CD14-positive monocyte (primary cell): ENCODE data around the gene SLC40A1. TPM values are rescaled to one million over a fixed set of nuclear protein-coding genes. Genes with fewer than 3 reads are reported as not detected.

Experiments used
- DNase-seq, 3 donors: peaks; one replicate each; pipeline ENCODE4 v3.0.0-alpha.2; 2011 to 2022
- H2AFZ ChIP-seq: 2 replicates; pipeline ENCODE4 v1.6.0; 2012; ENCODE audit warnings: mild to moderate bottlenecking, low read depth, low read length, inconsistent platforms; ENCODE audit not compliant: insufficient read depth, poor library complexity, severe bottlenecking
- H3K27ac ChIP-seq, 2 donors: 1 replicate in 1 of 2; 2 replicates in 1 of 2; pipeline ENCODE4 v1.5.1; 2012 to 2013; ENCODE audit warnings: low read length in 2 of 2, control low read depth in 1 of 2, inconsistent platforms in 1 of 2, low read depth in 1 of 2, mild to moderate bottlenecking in 1 of 2
- H3K27me3 ChIP-seq, 2 donors: one replicate each; pipeline versions ENCODE4 v1.6.0 to v1.6.1; 2011 to 2013; ENCODE audit warnings: low read length in 2 of 2; ENCODE audit not compliant: control insufficient read depth in 2 of 2, insufficient read depth in 2 of 2
- H3K36me3 ChIP-seq, 2 donors: replicated peaks in 1 of 2; 1 replicate in 1 of 2; 2 replicates in 1 of 2; pipeline versions ENCODE4 v1.5.1 to v1.6.1; 2012 to 2013; ENCODE audit warnings: low read length in 2 of 2, control low read depth in 1 of 2, inconsistent platforms in 1 of 2, mild to moderate bottlenecking in 1 of 2; ENCODE audit not compliant: insufficient read depth in 2 of 2, control insufficient read depth in 1 of 2
- H3K4me1 ChIP-seq, 2 donors: 1 replicate in 1 of 2; 2 replicates in 1 of 2; pipeline versions ENCODE4 v1.5.1 to v1.6.1; 2012 to 2013; ENCODE audit warnings: low read length in 2 of 2, control low read depth in 1 of 2, inconsistent platforms in 1 of 2, mild to moderate bottlenecking in 1 of 2, moderate library complexity in 1 of 2; ENCODE audit not compliant: insufficient read depth in 2 of 2, control insufficient read depth in 1 of 2
- H3K4me2 ChIP-seq: replicated peaks from 2 replicates; pipeline ENCODE3; 2012; ENCODE audit warnings: low read length, moderate library complexity, mild to moderate bottlenecking; ENCODE audit not compliant: poor library complexity, severe bottlenecking; ENCODE audit errors: extremely low read depth
- H3K4me3 ChIP-seq, 3 experiments: fragments of 200-600 bp in 1 of 3; sonication (generic) in 1 of 3; replicated peaks in 1 of 3; 1 replicate in 2 of 3; 2 replicates in 1 of 3; pipeline ENCODE4 v1.5.1; 2011 to 2013; ENCODE audit warnings: low read length in 3 of 3, mild to moderate bottlenecking in 3 of 3, control low read depth in 2 of 3, low read depth in 2 of 3, inconsistent platforms in 1 of 3, moderate library complexity in 1 of 3
- H3K79me2 ChIP-seq: 2 replicates; pipeline ENCODE4 v1.6.0; 2012; ENCODE audit warnings: mild to moderate bottlenecking, control low read depth, inconsistent platforms, low read length, moderate library complexity; ENCODE audit not compliant: insufficient read depth
- H3K9ac ChIP-seq: 2 replicates; pipeline ENCODE4 v1.6.0; 2017; ENCODE audit warnings: low read length, mild to moderate bottlenecking; ENCODE audit not compliant: insufficient read depth, poor library complexity, severe bottlenecking
- H3K9me3 ChIP-seq, 2 donors: replicated peaks in 1 of 2; 1 replicate in 1 of 2; 2 replicates in 1 of 2; pipeline versions ENCODE4 v1.5.1 to v1.6.1; 2012 to 2013; ENCODE audit warnings: low read length in 2 of 2, control low read depth in 1 of 2; ENCODE audit not compliant: control insufficient read depth in 1 of 2, insufficient read depth in 1 of 2
- H4K20me1 ChIP-seq: 2 replicates; pipeline ENCODE4 v1.6.0; 2012; ENCODE audit warnings: mild to moderate bottlenecking, low read length, control low read depth, moderate library complexity; ENCODE audit not compliant: insufficient read depth
- H3K27ac Mint-ChIP-seq, 7 donors: one replicate each; pipeline ENCODE4 v1.8.0; 2020; ENCODE audit warnings: mild to moderate bottlenecking in 7 of 7, mixed read lengths in 7 of 7, moderate library complexity in 6 of 7, inconsistent platforms in 2 of 7
- H3K27me3 Mint-ChIP-seq, 3 donors: one replicate each; pipeline ENCODE4 v1.8.0; 2021 to 2022; ENCODE audit warnings: low read depth in 3 of 3, mild to moderate bottlenecking in 3 of 3, mixed read lengths in 3 of 3, moderate library complexity in 3 of 3, inconsistent platforms in 1 of 3
- H3K36me3 Mint-ChIP-seq, 2 donors: one replicate each; pipeline ENCODE4 v1.8.0; 2020; ENCODE audit warnings: mixed read lengths in 2 of 2, inconsistent platforms in 1 of 2, mild to moderate bottlenecking in 1 of 2
- H3K4me1 Mint-ChIP-seq: one replicate; pipeline ENCODE4 v1.8.0; 2020; ENCODE audit warnings: mild to moderate bottlenecking, mixed read lengths
- H3K4me3 Mint-ChIP-seq, 2 donors: one replicate each; pipeline ENCODE4 v1.8.0; 2020; ENCODE audit warnings: mild to moderate bottlenecking in 2 of 2, mixed read lengths in 2 of 2, moderate library complexity in 1 of 2
- H3K9me3 Mint-ChIP-seq, 7 donors: one replicate each; pipeline ENCODE4 v1.8.0; 2020 to 2022; ENCODE audit warnings: mixed read lengths in 7 of 7, mild to moderate bottlenecking in 6 of 7, moderate library complexity in 6 of 7, inconsistent platforms in 2 of 7
- CTCF ChIP-seq: fragments of 200-600 bp; IDR thresholded peaks from one replicate; pipeline ENCODE4 v1.8.0; 2022; ENCODE audit warnings: antibody characterized with exemption, mild to moderate bottlenecking
- WGBS: methylation state at CpG from one replicate; pipeline ENCODE4 v1.1.5; 2013; ENCODE audit warnings: missing lambda C conversion rate; ENCODE audit not compliant: insufficient coverage; 5-methylcytosine and 5-hydroxymethylcytosine counted together
- intact Hi-C, 2 donors: fragments of 100-400 bp; cut with micrococcal nuclease; formaldehyde crosslinking; loops; one replicate each; pipeline versions ENCODE4 v1.15.0 to v1.15.1; 2023
- polyA plus RNA-seq, 3 donors: library from polyadenylated mRNA; depleted of rRNA in 1 of 3; unstranded in 2 of 3; stranded (reverse) in 1 of 3; fragments of 300-500 nt in 2 of 3; fragments of >200 nt in 1 of 3; fragmentation: Illumina TruSeq in 2 of 3; gene quantifications; 1 replicate in 2 of 3; 2 replicates in 1 of 3; pipeline ENCODE4 v1.2.3, GENCODE V29; 2012 to 2021

The SLC40A1 gene
- polyA plus RNA-seq, 3 donors = 7.9 to 91.6 (median 90.4) TPM

DNA sequence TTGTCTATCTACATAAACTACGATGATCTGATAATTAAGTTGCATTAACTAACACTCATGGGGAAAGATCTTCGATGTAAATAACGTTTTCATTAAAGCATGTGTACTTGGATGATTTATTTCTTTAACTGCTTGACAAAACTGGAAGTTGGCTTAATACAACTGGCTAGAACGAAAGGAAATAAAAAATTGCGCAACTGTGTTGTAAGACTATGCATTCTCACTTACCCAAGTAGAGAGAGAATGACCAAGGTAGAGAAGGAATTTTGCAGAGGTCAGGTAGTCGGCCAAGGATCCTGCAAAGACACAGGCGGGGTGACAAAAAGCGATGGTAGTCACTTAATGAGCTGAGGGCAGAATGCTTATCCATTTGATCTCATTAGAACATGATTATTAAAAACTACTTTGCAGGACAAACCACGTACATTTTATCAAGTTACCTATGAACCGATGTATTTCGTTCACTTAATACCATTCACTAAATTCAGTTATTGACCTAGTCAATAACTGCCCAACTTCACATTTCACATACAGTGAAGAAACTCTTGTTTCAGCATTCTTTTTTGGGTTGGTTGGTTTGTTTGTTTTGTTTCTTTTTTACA is 900 bp downstream of the SLC40A1 start:
- DNase-seq = peak; percentile 64 to 91 (median 76)
- Histone ChIP-seq H3K79me2 (peaks cover 58% of the 10 kb centered on the region), H3K9ac (peak overlapping the region; percentile 70), H4K20me1 (no peaks in the 10 kb centered on the region), H3K36me3 (peaks cover 10 to 13% of the 10 kb centered on the region in 2 donors), H3K4me2 (peak overlapping the region; percentile 89), H3K4me1 (peaks cover 51 to 63% of the 10 kb centered on the region in 2 donors), H3K4me3 (peak overlapping the region; percentile 60 to 87 (median 64)), H3K27ac (peak overlapping the region; percentile 64 to 77), H2AFZ (peak overlapping the region; percentile 92), H3K9me3 (no peaks in the 10 kb centered on the region), H3K27me3 (peaks cover 2% of the 10 kb centered on the region in 2 donors)
- intact Hi-C loops = no loop called here
- Mint-ChIP-seq H3K27me3 (peaks cover 4 to 6% (median 6%) of the 10 kb centered on the region in 3 donors), H3K9me3 (no peaks in the 10 kb centered on the region), H3K4me3 (peak overlapping the region; percentile 90 to 97), H3K36me3 (peaks cover 7 to 17% of the 10 kb centered on the region in 2 donors), H3K4me1 (peaks cover 74% of the 10 kb centered on the region), H3K27ac (peak overlapping the region; percentile 83 to 98 (median 91))
- no peak for TF ChIP-seq CTCF
- no CpG with 5 or more reads among the region's 11 CpGs for WGBS

DNA sequence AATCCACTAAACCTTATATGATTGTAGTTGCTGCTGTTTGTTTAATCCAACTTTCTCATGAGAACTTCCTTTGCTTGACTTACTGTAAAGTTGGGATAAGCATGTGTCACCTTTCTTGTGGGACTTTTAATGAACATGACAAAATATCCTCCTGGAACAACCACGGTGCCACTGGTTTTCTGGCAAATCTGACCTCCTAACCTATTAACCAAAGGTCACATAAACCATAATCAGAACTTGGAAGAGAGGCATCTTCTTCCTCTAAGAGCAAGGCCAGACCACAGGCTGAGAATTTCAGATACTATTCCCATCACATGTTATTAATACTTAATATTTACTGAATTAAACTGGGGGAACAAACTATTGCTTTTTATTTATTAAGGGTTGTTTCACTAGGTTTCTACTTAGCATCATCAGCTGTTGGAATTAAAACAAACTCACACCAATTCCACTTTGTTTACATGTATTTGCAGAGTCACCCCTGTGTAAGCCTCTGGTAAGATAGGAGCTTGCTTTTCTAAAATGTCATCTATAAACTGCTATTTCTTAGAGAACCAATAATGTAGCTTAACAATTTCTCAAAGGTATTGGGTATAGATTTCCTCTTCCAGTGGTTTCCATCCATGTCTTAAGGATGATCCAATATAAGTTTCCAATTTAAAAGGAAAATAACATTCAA is 2.2 kb downstream of the SLC40A1 start:
- no peak for DNase-seq
- H3K4me3 ChIP-seq = peak overlapping the region in 1 of 3 experiments; percentile 87
- Mint-ChIP-seq H3K36me3 (peaks cover 16 to 27% of the 10 kb centered on the region in 2 donors), H3K27ac (peak overlapping the region in 5 of 7 donors; percentile 31 to 83 (median 64)), H3K27me3 (peaks cover 4 to 6% (median 6%) of the 10 kb centered on the region in 3 donors), H3K4me1 (peaks cover 74% of the 10 kb centered on the region), H3K9me3 (no peaks in the 10 kb centered on the region), H3K4me3 (peak overlapping the region in 1 of 2 donors; percentile 97)
- peak overlapping the region; percentile 89 for H3K4me2 ChIP-seq
- H3K9me3 ChIP-seq = no peaks in the 10 kb centered on the region
- WGBS = 40% methylated on average over 1 of the region's 1 CpG
- peaks cover 51 to 65% of the 10 kb centered on the region in 2 donors for H3K4me1 ChIP-seq
- H2AFZ ChIP-seq = no peak overlapping the region
- H4K20me1 ChIP-seq = no peaks in the 10 kb centered on the region
- H3K79me2 ChIP-seq = peaks cover 71% of the 10 kb centered on the region
- H3K36me3 ChIP-seq = peaks cover 23 to 26% of the 10 kb centered on the region in 2 donors
- no peak for TF ChIP-seq CTCF
- peak overlapping the region in 1 of 2 donors; percentile 77 for H3K27ac ChIP-seq
- H3K27me3 ChIP-seq = peaks cover 2% of the 10 kb centered on the region in 2 donors
- intact Hi-C loops = no loop called here
- no peak overlapping the region for H3K9ac ChIP-seq
